Ovary (tissue), 9 donors: ENCODE data around the gene OR52L1. TPM values are rescaled to one million over a fixed set of nuclear protein-coding genes. Genes with fewer than 3 reads are reported as not detected.

Source experiments
- DNase-seq, 5 donors: peaks; one replicate each; pipeline ENCODE4 v3.0.0-alpha.2; 2019 to 2020
- H3K27ac ChIP-seq, 2 donors: fragments of 200-600 bp; one replicate each; pipeline versions ENCODE4 v1.5.1 to v1.8.0; 2019 to 2022
- H3K27me3 ChIP-seq: fragments of 200-600 bp; one replicate; pipeline ENCODE4 v1.8.0; 2022
- H3K36me3 ChIP-seq: fragments of 200-600 bp; sonication (generic); one replicate; pipeline ENCODE4 v1.5.1; 2019
- H3K4me1 ChIP-seq: one replicate; pipeline ENCODE4 v1.8.1; 2013; ENCODE audit warnings: mild to moderate bottlenecking, moderate library complexity; ENCODE audit not compliant: insufficient read depth
- H3K4me3 ChIP-seq: fragments of 200-600 bp; sonication (generic); one replicate; pipeline ENCODE4 v1.5.1; 2017
- H3K9me3 ChIP-seq, 2 donors: fragments of 200-600 bp in 1 of 2; sonication (generic) in 1 of 2; one replicate each; pipeline versions ENCODE4 v1.5.1 to v1.8.1; 2013 to 2019; ENCODE audit warnings: mild to moderate bottlenecking in 1 of 2, moderate library complexity in 1 of 2
- CTCF ChIP-seq, 3 donors: fragments of 450-650 bp in 2 of 3; fragments of 200-600 bp in 1 of 3; IDR thresholded peaks; one replicate each; pipeline versions ENCODE4 v1.5.1 to v1.8.0; 2016 to 2022; ENCODE audit warnings: antibody characterized with exemption in 3 of 3, mild to moderate bottlenecking in 1 of 3
- EP300 ChIP-seq: sonication (generic); formaldehyde crosslinking; IDR thresholded peaks from one replicate; pipeline ENCODE4 v1.6.1; 2017; ENCODE audit warnings: antibody characterized with exemption
- POLR2A ChIP-seq: fragments of 450-650 bp; IDR thresholded peaks from one replicate; pipeline ENCODE4 v1.6.1; 2017; ENCODE audit warnings: antibody characterized with exemption, mild to moderate bottlenecking, moderate library complexity
- WGBS, 3 donors: extraction: QIAGEN DNeasy Blood & Tissue Kit in 1 of 3; methylation state at CpG; one replicate each; pipeline versions ENCODE4 v1.1.5 to v1.1.7; 2013 to 2017; 5-methylcytosine and 5-hydroxymethylcytosine counted together
- intact Hi-C, 4 donors: fragments of 100-400 bp; cut with DNase I; formaldehyde crosslinking; loops; one replicate each; pipeline versions ENCODE4 v1.11.0 to v1.15.1; 2022 to 2023
- polyA plus RNA-seq, 2 donors: library from polyadenylated mRNA; stranded (reverse); fragments of 200-250 nt in 1 of 2; fragments of 350-450 nt in 1 of 2; fragmentation: Illumina TruSeq in 1 of 2; extraction: RNeasy Lipid Tissue Mini Kit (QIAGEN cat#74804) in 1 of 2; gene quantifications; one replicate each; pipeline ENCODE4 v1.2.3, GENCODE V29; 2013 to 2014
- total RNA-seq, 7 donors: library from RNA; depleted of rRNA in 2 of 7; stranded (reverse); fragments of >200 nt in 2 of 7; fragmentation: NEBNext Ultra II Directional in 3 of 7; extraction: Animal tissue kit (Norgen Biotek cat#: 25700) in 3 of 7; gene quantifications; one replicate each; pipeline versions ENCODE4 v1.1.0 to v1.2.4, GENCODE V29; 2016 to 2023
- donor health status: DM: no; HTN: no; CAD: no; lungs with moderate emphysema.
- donor health status: DM: no; HTN: no; CAD: no.
- donor health status: Bipolar disorder and iron deficiency.
- donor health status: DM: yes; HTN: yes; CAD: no.
- donor health status: DM: no; HTN: no; CAD: no.
- donor health status: DM: yes; HTN: yes; CAD: no.

OR52L1 gene
- total and polyA plus RNA-seq, 9 donors = not detected

- H3K36me3 ChIP-seq = no peaks in the 10 kb centered on the region
- TF ChIP-seq CTCF (IDR thresholded peaks at IDR 0.05) (no peak), EP300 (no peak), POLR2A (no peak)
- H3K4me3 ChIP-seq = no peak overlapping the region
- intact Hi-C loops = loop anchor here in 2 of 4 donors (5.0 to 10.0 kb wide), 3 partner anchors 339 to 422 kb away; partner anchors contain the start of gene HPX (in 1 of the 2)
- no peaks in the 10 kb centered on the region for H3K4me1 ChIP-seq
- H3K27me3 ChIP-seq = no peaks in the 10 kb centered on the region
- no peaks in the 10 kb centered on the region for H3K9me3 ChIP-seq
- 1 to 4% (median 2%) methylated on average over 4 of the region's 4 CpGs for WGBS, 3 donors
- H3K27ac ChIP-seq = no peak overlapping the region
- no peak for DNase-seq
These were observed 36.2 kb upstream of the OR52L1 start for GRCh38 chr11:6022956-6023355.

- Histone ChIP-seq H3K27ac (no peak overlapping the region), H3K4me3 (no peak overlapping the region), H3K36me3 (no peaks in the 10 kb centered on the region), H3K9me3 (no peaks in the 10 kb centered on the region), H3K4me1 (no peaks in the 10 kb centered on the region), H3K27me3 (no peaks in the 10 kb centered on the region)
- intact Hi-C loops = no loop called here
- DNase-seq = no peak
- TF ChIP-seq EP300 = no peak
- no peak for TF ChIP-seq POLR2A
- TF ChIP-seq CTCF (IDR thresholded peaks at IDR 0.05) = no peak
- WGBS, 3 donors = 90% methylated on average over 2 to 3 of the region's 3 CpGs; no CpG with 5 or more reads in 1 of the 3 donors
These were observed 26.3 kb upstream of the OR52L1 start for GRCh38 chr11:6013042-6013441.

GRCh38 chr11:6012035-6012668, 25.4 kb upstream of the OR52L1 start:
- WGBS, 3 donors = 75 to 82% (median 76%) methylated on average over 4 of the region's 4 CpGs
- TF ChIP-seq CTCF (IDR thresholded peaks at IDR 0.05) = no peak
- TF ChIP-seq EP300 = no peak
- TF ChIP-seq POLR2A = no peak
- Histone ChIP-seq H3K4me1 (no peaks in the 10 kb centered on the region), H3K9me3 (no peaks in the 10 kb centered on the region), H3K4me3 (no peak overlapping the region), H3K36me3 (no peaks in the 10 kb centered on the region), H3K27ac (no peak overlapping the region), H3K27me3 (no peaks in the 10 kb centered on the region)
- no peak for DNase-seq
- intact Hi-C loops = no loop called here

GRCh38 chr11:6006846-6007245, 20.1 kb upstream of the OR52L1 start, which contains the start of gene OR56A4:
TSS of gene OR56A4 (minus strand) at chr11:6006946. CDS start at chr11:6002992, 3,954 bp downstream.
- Histone ChIP-seq H3K27me3 (no peaks in the 10 kb centered on the region), H3K9me3 (no peaks in the 10 kb centered on the region), H3K4me3 (no peak within 1 kb of the TSS), H3K36me3 (no peaks in the 10 kb centered on the region), H3K4me1 (no peaks in the 10 kb centered on the region), H3K27ac (no peak within 1 kb of the TSS)
- TF ChIP-seq EP300 = no peak
- TF ChIP-seq CTCF (IDR thresholded peaks at IDR 0.05) = no peak
- no peak for TF ChIP-seq POLR2A
- DNase-seq = no peak
- intact Hi-C loops = no loop called here
